Panc1 (cell line): ENCODE measurements around the gene VANGL2. TPM values are rescaled to one million over a fixed set of nuclear protein-coding genes. Genes with fewer than 3 reads are reported as not detected.

Source experiments
- ATAC-seq: fragments of 200-7000 bp; cut with Tn5 transposase; 2 replicates; pipeline ENCODE4 v1.9.1; 2020; ENCODE audit warnings: mild to moderate bottlenecking, moderate library complexity
- BruUV-seq: library from RNA; stranded (reverse); fragments of 400-500 nt; replicated peaks from 2 replicates; lab custom pipeline; 2021; lab: Mats Ljungman, UMichigan
- CTCF ChIA-PET: fragments of 300-600 bp; sonication (Branson Sonifier 250); formaldehyde crosslinking; loops from one replicate; lab custom pipeline; 2022; ENCODE audit warnings: antibody characterized with exemption; lab: Charles Lee
- POLR2A ChIA-PET: fragments of 300-600 bp; sonication (Branson Sonifier 250); formaldehyde crosslinking; loops from one replicate; lab custom pipeline; 2022; ENCODE audit warnings: antibody characterized with exemption; lab: Charles Lee
- DNase-seq: peaks from one replicate; pipeline ENCODE4 v3.0.0-alpha.2; 2010; ENCODE audit warnings: low read depth, low spot score
- H3K27ac ChIP-seq: 2 replicates; pipeline ENCODE4 v1.5.1; 2011; ENCODE audit warnings: mild to moderate bottlenecking, low read length, inconsistent platforms
- H3K27me3 ChIP-seq: fragments of 200-500 bp; sonication (Bioruptor generic); 2 replicates; pipeline ENCODE4 v1.6.0; 2014; ENCODE audit warnings: low read length, inconsistent platforms; ENCODE audit not compliant: control insufficient read depth, insufficient read depth
- H3K36me3 ChIP-seq: fragments of 200-500 bp; sonication (Bioruptor generic); 2 replicates; pipeline ENCODE4 v1.5.1; 2014; ENCODE audit warnings: inconsistent platforms, mild to moderate bottlenecking, low read length, moderate library complexity; ENCODE audit not compliant: control insufficient read depth, insufficient read depth
- H3K4me1 ChIP-seq: 2 replicates; pipeline ENCODE4 v1.5.1; 2011; ENCODE audit warnings: inconsistent platforms, mild to moderate bottlenecking, low read length, moderate library complexity; ENCODE audit not compliant: control insufficient read depth, insufficient read depth
- H3K4me3 ChIP-seq, 2 experiments: 2 replicates each; pipeline ENCODE4 v1.5.1; 2011 to 2012; ENCODE audit warnings: low read depth in 2 of 2, low read length in 2 of 2, mild to moderate bottlenecking in 2 of 2, inconsistent platforms in 1 of 2, moderate library complexity in 1 of 2
- H3K9me3 ChIP-seq: fragments of 200-500 bp; sonication (Bioruptor generic); 2 replicates; pipeline ENCODE4 v1.5.1; 2014; ENCODE audit warnings: low read depth, mild to moderate bottlenecking, inconsistent platforms, low read length, moderate library complexity; ENCODE audit not compliant: control insufficient read depth, insufficient read depth
- POLR2AphosphoS5 ChIP-seq: IDR thresholded peaks from 2 replicates; pipeline ENCODE4 v1.6.1; 2012; ENCODE audit warnings: mild to moderate bottlenecking, low read depth, low read length, moderate library complexity
- SIN3A ChIP-seq: IDR thresholded peaks from 2 replicates; pipeline ENCODE4 v1.6.1; 2012; ENCODE audit warnings: low read depth, mild to moderate bottlenecking, low read length, moderate library complexity, borderline replicate concordance; ENCODE audit not compliant: insufficient read depth
- TCF7L2 ChIP-seq: IDR thresholded peaks from 2 replicates; pipeline ENCODE4 v1.6.1; 2011; ENCODE audit warnings: mild to moderate bottlenecking, low read depth, low read length, inconsistent platforms
- in situ Hi-C: cut with HindIII; loops from 2 replicates; pipeline ENCODE4 v1.10.0; 2016; ENCODE audit warnings: low sequenced_read_pairs, low pct_unique_long_range_greater_than_20kb
- intact Hi-C: fragments of 100-400 bp; cut with micrococcal nuclease; formaldehyde crosslinking; loops from one replicate; pipeline ENCODE4 v1.10.0; 2022; ENCODE audit not compliant: unreplicated experiment
- total RNA-seq: library from RNA; stranded (reverse); gene quantifications from one replicate; pipeline ENCODE4 v1.2.1, GENCODE V29; 2021; ENCODE audit not compliant: unreplicated experiment
- TF ChIP-seq, protein P1 (sequence below), 2 experiments: IDR thresholded peaks; 2 replicates each; pipeline ENCODE4 v1.6.1; 2011 to 2012; ENCODE audit warnings: low read depth in 2 of 2, control low read depth in 1 of 2, low read length in 1 of 2, mild to moderate bottlenecking in 1 of 2, moderate library complexity in 1 of 2; ENCODE audit not compliant: insufficient read depth in 1 of 2
- TF ChIP-seq, protein P2 (sequence below): fragments of 450-650 bp; IDR thresholded peaks from 2 replicates; pipeline ENCODE4 v1.5.1; 2017; ENCODE audit warnings: mild to moderate bottlenecking

Gene VANGL2
- total RNA-seq, 1 experiment from 2014 or later = 0.10 TPM

- no peak overlapping the region for H3K27ac ChIP-seq
- CTCF ChIA-PET = interaction anchor here (0.6 kb wide), 1 partner anchor 17 kb away, joined by 6 read pairs; no protein-coding TSS in a partner anchor
- no peaks in the 10 kb centered on the region for H3K27me3 ChIP-seq
- H3K4me3 ChIP-seq = no peak overlapping the region
- BruUV-seq = no TSS peak
- no peaks in the 10 kb centered on the region for H3K36me3 ChIP-seq
- intact Hi-C loops (no loop called here), in situ Hi-C loops (no loop called here)
- H3K4me1 ChIP-seq = no peaks in the 10 kb centered on the region
- POLR2A ChIA-PET = interaction anchor here (0.6 kb wide), 1 partner anchor 67 kb away, joined by 3 read pairs; no protein-coding TSS in a partner anchor
- no peaks in the 10 kb centered on the region for H3K9me3 ChIP-seq
- DNase-seq (no peak), ATAC-seq (no peak)
- TF ChIP-seq SIN3A = no peak
- no peak for TF ChIP-seq TCF7L2
- TF ChIP-seq, protein P1, sequence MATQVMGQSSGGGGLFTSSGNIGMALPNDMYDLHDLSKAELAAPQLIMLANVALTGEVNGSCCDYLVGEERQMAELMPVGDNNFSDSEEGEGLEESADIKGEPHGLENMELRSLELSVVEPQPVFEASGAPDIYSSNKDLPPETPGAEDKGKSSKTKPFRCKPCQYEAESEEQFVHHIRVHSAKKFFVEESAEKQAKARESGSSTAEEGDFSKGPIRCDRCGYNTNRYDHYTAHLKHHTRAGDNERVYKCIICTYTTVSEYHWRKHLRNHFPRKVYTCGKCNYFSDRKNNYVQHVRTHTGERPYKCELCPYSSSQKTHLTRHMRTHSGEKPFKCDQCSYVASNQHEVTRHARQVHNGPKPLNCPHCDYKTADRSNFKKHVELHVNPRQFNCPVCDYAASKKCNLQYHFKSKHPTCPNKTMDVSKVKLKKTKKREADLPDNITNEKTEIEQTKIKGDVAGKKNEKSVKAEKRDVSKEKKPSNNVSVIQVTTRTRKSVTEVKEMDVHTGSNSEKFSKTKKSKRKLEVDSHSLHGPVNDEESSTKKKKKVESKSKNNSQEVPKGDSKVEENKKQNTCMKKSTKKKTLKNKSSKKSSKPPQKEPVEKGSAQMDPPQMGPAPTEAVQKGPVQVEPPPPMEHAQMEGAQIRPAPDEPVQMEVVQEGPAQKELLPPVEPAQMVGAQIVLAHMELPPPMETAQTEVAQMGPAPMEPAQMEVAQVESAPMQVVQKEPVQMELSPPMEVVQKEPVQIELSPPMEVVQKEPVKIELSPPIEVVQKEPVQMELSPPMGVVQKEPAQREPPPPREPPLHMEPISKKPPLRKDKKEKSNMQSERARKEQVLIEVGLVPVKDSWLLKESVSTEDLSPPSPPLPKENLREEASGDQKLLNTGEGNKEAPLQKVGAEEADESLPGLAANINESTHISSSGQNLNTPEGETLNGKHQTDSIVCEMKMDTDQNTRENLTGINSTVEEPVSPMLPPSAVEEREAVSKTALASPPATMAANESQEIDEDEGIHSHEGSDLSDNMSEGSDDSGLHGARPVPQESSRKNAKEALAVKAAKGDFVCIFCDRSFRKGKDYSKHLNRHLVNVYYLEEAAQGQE (IDR thresholded peaks at IDR 0.05; ENCODE audit: insufficient read depth in 1 of 2, low read depth in 2 of 2, low read length in 1 of 2) = no peak
- TF ChIP-seq POLR2AphosphoS5 = no peak
- TF ChIP-seq, protein P2, sequence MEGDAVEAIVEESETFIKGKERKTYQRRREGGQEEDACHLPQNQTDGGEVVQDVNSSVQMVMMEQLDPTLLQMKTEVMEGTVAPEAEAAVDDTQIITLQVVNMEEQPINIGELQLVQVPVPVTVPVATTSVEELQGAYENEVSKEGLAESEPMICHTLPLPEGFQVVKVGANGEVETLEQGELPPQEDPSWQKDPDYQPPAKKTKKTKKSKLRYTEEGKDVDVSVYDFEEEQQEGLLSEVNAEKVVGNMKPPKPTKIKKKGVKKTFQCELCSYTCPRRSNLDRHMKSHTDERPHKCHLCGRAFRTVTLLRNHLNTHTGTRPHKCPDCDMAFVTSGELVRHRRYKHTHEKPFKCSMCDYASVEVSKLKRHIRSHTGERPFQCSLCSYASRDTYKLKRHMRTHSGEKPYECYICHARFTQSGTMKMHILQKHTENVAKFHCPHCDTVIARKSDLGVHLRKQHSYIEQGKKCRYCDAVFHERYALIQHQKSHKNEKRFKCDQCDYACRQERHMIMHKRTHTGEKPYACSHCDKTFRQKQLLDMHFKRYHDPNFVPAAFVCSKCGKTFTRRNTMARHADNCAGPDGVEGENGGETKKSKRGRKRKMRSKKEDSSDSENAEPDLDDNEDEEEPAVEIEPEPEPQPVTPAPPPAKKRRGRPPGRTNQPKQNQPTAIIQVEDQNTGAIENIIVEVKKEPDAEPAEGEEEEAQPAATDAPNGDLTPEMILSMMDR = no peak
Measured at GRCh38 chr1:160429702-160430535, 29.6 kb downstream of the VANGL2 start.

GRCh38 chr1:160431006-160431405 is 30.6 kb downstream of the VANGL2 start:
- BruUV-seq = no TSS peak
- Histone ChIP-seq H3K27me3 (no peaks in the 10 kb centered on the region), H3K4me1 (no peaks in the 10 kb centered on the region), H3K36me3 (no peaks in the 10 kb centered on the region), H3K27ac (no peak overlapping the region), H3K4me3 (no peak overlapping the region), H3K9me3 (no peaks in the 10 kb centered on the region)
- no peak for DNase-seq
- no peak for TF ChIP-seq SIN3A
- TF ChIP-seq TCF7L2 = no peak
- TF ChIP-seq, protein P2 = no peak
- TF ChIP-seq, protein P1 (IDR thresholded peaks at IDR 0.05; ENCODE audit: insufficient read depth in 1 of 2, low read depth in 2 of 2, low read length in 1 of 2) = no peak
- no peak for TF ChIP-seq POLR2AphosphoS5
- POLR2A ChIA-PET = interaction anchor here (0.6 kb wide), 1 partner anchor 66 kb away, joined by 3 read pairs; no protein-coding TSS in a partner anchor
- intact Hi-C loops = no loop called here
- in situ Hi-C loops = no loop called here
- CTCF ChIA-PET = no interaction called here
- ATAC-seq = no peak
